ENCODE data around the gene BTNL2. TPM values are rescaled to one million over a fixed set of nuclear protein-coding genes. Genes with fewer than 3 reads are reported as not detected.

Gene BTNL2
- total and polyA plus RNA-seq, 4 donors, result 0.67 to 2.3 TPM; not detected in 2

Small RNA genes lying within 50 kb of the gene (small RNA-seq; reads per million reads assigned to genes)
- not detected for gene RNU6-603P (ENCODE audit: low replicate concordance)

Other genes with a start within 250 kb of the BTNL2 start
- 100 to 1,000 TPM in 1 of 2 donors, 10 to 100 TPM in 1; 28.4 to 124 TPM for gene EGFL8, start 242.6 kb downstream of the BTNL2 start, total RNA-seq
- gene EGFL8, start 242.6 kb downstream of the BTNL2 start, polyA plus RNA-seq (ENCODE audit: insufficient read length in 2 of 2), result 10 to 100 TPM; 39.1 to 75.6 TPM
- 10 to 100 TPM; 24.0 to 81.8 TPM for gene AGPAT1, start 231.1 kb downstream of the BTNL2 start, total RNA-seq
- gene AGPAT1, start 231.1 kb downstream of the BTNL2 start, polyA plus RNA-seq (ENCODE audit: insufficient read length in 2 of 2), result 100 to 1,000 TPM; 151 to 158 TPM
- gene RNF5, start 228.8 kb downstream of the BTNL2 start, total RNA-seq, result 10 to 100 TPM; 56.6 to 70.6 TPM
- gene RNF5, start 228.8 kb downstream of the BTNL2 start, polyA plus RNA-seq (ENCODE audit: insufficient read length in 2 of 2), result 10 to 100 TPM; 95.7 to 98.7 TPM
- gene AGER, start 222.9 kb downstream of the BTNL2 start, total RNA-seq, result 1 to 10 TPM in 1 of 2 donors, under 1 TPM in 1; 0.79 to 6.3 TPM
- gene AGER, start 222.9 kb downstream of the BTNL2 start, polyA plus RNA-seq (ENCODE audit: insufficient read length in 2 of 2), result 10 to 100 TPM; 15.2 to 22.1 TPM
- gene PBX2, start 217.0 kb downstream of the BTNL2 start, total RNA-seq, result 10 to 100 TPM; 32.6 to 39.2 TPM
- 10 to 100 TPM; 79.4 to 94.3 TPM for gene PBX2, start 217.0 kb downstream of the BTNL2 start, polyA plus RNA-seq (ENCODE audit: insufficient read length in 2 of 2)
- gene GPSM3, start 214.5 kb downstream of the BTNL2 start, total RNA-seq, result 1 to 10 TPM; 4.6 to 9.3 TPM
- gene GPSM3, start 214.5 kb downstream of the BTNL2 start, polyA plus RNA-seq (ENCODE audit: insufficient read length in 2 of 2), result 1 to 10 TPM; 9.6 to 9.9 TPM
- gene NOTCH4, start 183.1 kb downstream of the BTNL2 start, total RNA-seq, result 10 to 100 TPM in 1 of 2 donors, 1 to 10 TPM in 1; 8.5 to 12.8 TPM
- 10 to 100 TPM; 23.3 to 31.2 TPM for gene NOTCH4, start 183.1 kb downstream of the BTNL2 start, polyA plus RNA-seq (ENCODE audit: insufficient read length in 2 of 2)
- gene TSBP1, start 35.3 kb downstream of the BTNL2 start, total RNA-seq, result not detected
- under 1 TPM in 1 of 2 donors, not detected in 1; 0.27 TPM for gene TSBP1, start 35.3 kb downstream of the BTNL2 start, polyA plus RNA-seq (ENCODE audit: insufficient read length in 2 of 2)
- gene HLA-DRA, start 32.7 kb upstream of the BTNL2 start, total RNA-seq, result 10 to 100 TPM; 40.9 to 90.1 TPM
- gene HLA-DRA, start 32.7 kb upstream of the BTNL2 start, polyA plus RNA-seq (ENCODE audit: insufficient read length in 2 of 2), result 10 to 100 TPM in 1 of 2 donors, 1 to 10 TPM in 1; 9.5 to 22.0 TPM
- 10 to 100 TPM in 1 of 2 donors, under 1 TPM in 1; 0.30 to 16.8 TPM for gene HLA-DRB5, start 123.1 kb upstream of the BTNL2 start, total RNA-seq
- gene HLA-DRB5, start 123.1 kb upstream of the BTNL2 start, polyA plus RNA-seq (ENCODE audit: insufficient read length in 2 of 2), result 1 to 10 TPM; 1.7 to 1.8 TPM
- gene HLA-DRB1, start 182.7 kb upstream of the BTNL2 start, total RNA-seq, result 10 to 100 TPM; 17.0 to 61.3 TPM
- 1 to 10 TPM; 3.1 to 3.5 TPM for gene HLA-DRB1, start 182.7 kb upstream of the BTNL2 start, polyA plus RNA-seq (ENCODE audit: insufficient read length in 2 of 2)
- gene HLA-DQA1, start 230.2 kb upstream of the BTNL2 start, total RNA-seq, result 1 to 10 TPM in 1 of 2 donors, under 1 TPM in 1; 0.99 to 1.9 TPM
- gene HLA-DQA1, start 230.2 kb upstream of the BTNL2 start, polyA plus RNA-seq (ENCODE audit: insufficient read length in 2 of 2), result under 1 TPM; 0.32 to 0.57 TPM

All from spinal cord (tissue), 4 donors.